Stimulated activated CD4-positive, alpha-beta T cell treated with anti-CD3 and anti-CD28 coated beads, Interleukin-1b, Interleukin-23, amount 100 ng/mL, for 48 hours (primary cell): ENCODE data around the gene GP2.

Source experiments
- DNase-seq: peaks from one replicate; pipeline ENCODE4 v3.0.0-alpha.2; 2020

The GP2 gene

GRCh38 chr16:20327444-20328041 is at the start of gene GP2:
TSS of gene GP2 (minus strand) at chr16:20327513. CDS start at chr16:20326431, 1,082 bp downstream.
- no peak for DNase-seq

GRCh38 chr16:20372701-20373100 is 45.4 kb upstream of the GP2 start:
- DNase-seq, result no peak

- no peak for DNase-seq
Observed at GRCh38 chr16:20369452-20370054, 42.2 kb upstream of the GP2 start.

GRCh38 chr16:20364051-20364450 is 36.7 kb upstream of the GP2 start:
- DNase-seq, result no peak

GRCh38 chr16:20363191-20363590 is 35.9 kb upstream of the GP2 start:
- DNase-seq, result no peak

GRCh38 chr16:20359997-20360396 is 32.7 kb upstream of the GP2 start:
- no peak for DNase-seq

- no peak for DNase-seq
Observed at GRCh38 chr16:20355114-20355782, 27.9 kb upstream of the GP2 start.

GRCh38 chr16:20353379-20353778 is 26.1 kb upstream of the GP2 start:
- no peak for DNase-seq

- DNase-seq, result no peak
Observed at GRCh38 chr16:20352615-20353014, 25.3 kb upstream of the GP2 start, which contains the start of gene UMOD. TSS of gene UMOD (minus strand) at chr16:20352715. CDS start at chr16:20350737, 1,978 bp downstream.

GRCh38 chr16:20349615-20350014 is 22.3 kb upstream of the GP2 start:
- no peak for DNase-seq

GRCh38 chr16:20348365-20349185 is 21.3 kb upstream of the GP2 start:
- DNase-seq, result no peak

GRCh38 chr16:20347666-20348364 is 20.5 kb upstream of the GP2 start:
- DNase-seq, result no peak

GRCh38 chr16:20344611-20345010 is 17.3 kb upstream of the GP2 start:
- DNase-seq, result no peak

GRCh38 chr16:20339744-20340143 is 12.4 kb upstream of the GP2 start:
- DNase-seq, result no peak

GRCh38 chr16:20336955-20337354 is 9.6 kb upstream of the GP2 start:
- no peak for DNase-seq

- no peak for DNase-seq
Observed at GRCh38 chr16:20334396-20334795, 7.1 kb upstream of the GP2 start.

GRCh38 chr16:20333120-20333519 is 5.8 kb upstream of the GP2 start:
- no peak for DNase-seq

- DNase-seq, result no peak
Observed at GRCh38 chr16:20332411-20332810, 5.1 kb upstream of the GP2 start.

- no peak for DNase-seq
Observed at GRCh38 chr16:20331635-20332034, 4.3 kb upstream of the GP2 start.

- DNase-seq, result no peak
Observed at GRCh38 chr16:20329392-20330138, 2.3 kb upstream of the GP2 start.

- no peak for DNase-seq
Observed at GRCh38 chr16:20326321-20326720, 992 bp downstream of the GP2 start.

- DNase-seq, result no peak
Observed at GRCh38 chr16:20325005-20325404, 2.3 kb downstream of the GP2 start.
